HepG2 (cell line): ENCODE data around the gene HNRNPM. TPM values are rescaled to one million over a fixed set of nuclear protein-coding genes. Genes with fewer than 3 reads are reported as not detected.

Source experiments
- ATAC-seq: fragments of 200-7000 bp; cut with Tn5 transposase; 3 replicates; pipeline ENCODE4 v1.9.1; 2020; ENCODE audit warnings: mild to moderate bottlenecking, moderate library complexity
- BruUV-seq: library from RNA; stranded (reverse); fragments of 400-500 nt; replicated peaks from 2 replicates; lab custom pipeline; 2021; lab: Mats Ljungman, UMichigan
- CTCF ChIA-PET: fragments of 300-600 bp; formaldehyde crosslinking; extraction: SDS; loops from one replicate; lab custom pipeline; 2021; ENCODE audit warnings: low total read pairs, inconsistent platforms, low intra/inter-chr PET ratio; lab: Yijun Ruan, JAX
- POLR2A ChIA-PET: fragments of 350-600 bp; sonication (Branson Sonifier 250); formaldehyde crosslinking; loops from one replicate; lab custom pipeline; 2020; ENCODE audit warnings: antibody characterized with exemption, inconsistent platforms; lab: Yijun Ruan, JAX
- DNase-seq: peaks from one replicate; pipeline ENCODE4 v3.0.0-alpha.2; 2015; ENCODE audit warnings: low spot score
- FAIRE-seq: peaks from 3 replicates; lab custom pipeline; 2011; peaks lifted over from hg19 to GRCh38; lab: Jason Lieb, UNC
- H2AFZ ChIP-seq: one replicate; pipeline ENCODE4 v1.6.1; 2011; ENCODE audit warnings: low read length, inconsistent platforms
- H3K27ac ChIP-seq: fragments of 300-600 bp; 3 replicates; pipeline ENCODE4 v1.8.0; 2011; ENCODE audit warnings: mixed run types, mild to moderate bottlenecking, mixed read lengths, low read length, inconsistent platforms; ENCODE audit not compliant: insufficient read depth; ENCODE audit errors: extremely low read length
- H3K27me3 ChIP-seq, 2 experiments: fragments of 200-600 bp in 1 of 2; 2 replicates in 1 of 2; 3 replicates in 1 of 2; pipeline versions ENCODE4 v1.6.0 to v1.8.0; 2011; ENCODE audit warnings: low read length in 2 of 2, mild to moderate bottlenecking in 2 of 2, moderate library complexity in 2 of 2, inconsistent platforms in 1 of 2; ENCODE audit not compliant: insufficient read depth in 2 of 2, control insufficient read depth in 1 of 2
- H3K36me3 ChIP-seq, 2 experiments: fragments of 200-600 bp in 1 of 2; replicated peaks in 1 of 2; 2 replicates in 1 of 2; 3 replicates in 1 of 2; pipeline versions ENCODE4 v1.5.1 to v1.8.0; 2011; ENCODE audit warnings: low read length in 2 of 2, inconsistent platforms in 1 of 2; ENCODE audit not compliant: insufficient read depth in 2 of 2, control insufficient read depth in 1 of 2
- H3K4me1 ChIP-seq: 2 replicates; pipeline ENCODE4 v1.5.1; 2012; ENCODE audit warnings: low read length, inconsistent platforms; ENCODE audit not compliant: insufficient read depth
- H3K4me2 ChIP-seq: 2 replicates; pipeline ENCODE4 v1.6.0; 2011; ENCODE audit warnings: low read depth, low read length, inconsistent platforms
- H3K4me3 ChIP-seq, 3 experiments: fragments of 200-600 bp in 1 of 3; sonication (generic), shearing (Covaris generic) in 1 of 3; replicated peaks in 1 of 3; 2 replicates each; pipeline ENCODE4 v1.5.1; 2011 to 2016; ENCODE audit warnings: low read length in 3 of 3, inconsistent platforms in 2 of 3, low read depth in 2 of 3, mild to moderate bottlenecking in 2 of 3, control low read depth in 1 of 3, mixed read lengths in 1 of 3; ENCODE audit not compliant: insufficient read depth in 1 of 3
- H3K79me2 ChIP-seq: one replicate; pipeline ENCODE4 v1.6.1; 2011; ENCODE audit warnings: low read length, inconsistent platforms; ENCODE audit not compliant: insufficient read depth
- H3K9ac ChIP-seq: 2 replicates; pipeline ENCODE4 v1.6.0; 2011; ENCODE audit warnings: mild to moderate bottlenecking, low read depth, low read length, inconsistent platforms; ENCODE audit not compliant: insufficient read depth
- H3K9me3 ChIP-seq: 2 replicates; pipeline ENCODE4 v1.5.1; 2012; ENCODE audit warnings: mild to moderate bottlenecking, low read length
- H4K20me1 ChIP-seq: 2 replicates; pipeline ENCODE4 v1.6.0; 2011; ENCODE audit warnings: inconsistent platforms, mild to moderate bottlenecking, low read length, moderate library complexity; ENCODE audit not compliant: insufficient read depth
- AFF4 ChIP-seq: sonication (generic); formaldehyde crosslinking; IDR thresholded peaks from 2 replicates; pipeline ENCODE4 v1.4.0; 2020; ENCODE audit warnings: missing genetic modification reagents
- HBP1 ChIP-seq: IDR thresholded peaks from 2 replicates; pipeline ENCODE4 v1.6.1; 2016; ENCODE audit warnings: low read depth, control low read depth
- HDAC6 ChIP-seq: fragments of 200-600 bp; sonication (generic); IDR thresholded peaks from 2 replicates; pipeline ENCODE4 v1.7.0; 2017; ENCODE audit warnings: mild to moderate bottlenecking, antibody characterized with exemption, low read length, low read depth
- HNRNPL ChIP-seq: fragments of 200-400 bp; formaldehyde crosslinking; IDR thresholded peaks from 2 replicates; pipeline ENCODE4 v1.6.1; 2017; ENCODE audit warnings: mild to moderate bottlenecking, low read depth, low read length
- KAT2B ChIP-seq: fragments of 150-350 bp; IDR thresholded peaks from 2 replicates; pipeline ENCODE4 v1.6.1; 2014; ENCODE audit warnings: low read depth, low read length, borderline replicate concordance
- SNAPC5 ChIP-seq: sonication (generic); formaldehyde crosslinking; IDR thresholded peaks from 2 replicates; pipeline ENCODE4 v1.8.1; 2023; ENCODE audit warnings: mild to moderate bottlenecking, missing genetic modification reagents, borderline replicate concordance
- SRY ChIP-seq: sonication (generic); formaldehyde crosslinking; IDR thresholded peaks from 2 replicates; pipeline ENCODE4 v1.8.0; 2022; ENCODE audit warnings: mild to moderate bottlenecking, missing genetic modification reagents
- THAP9 ChIP-seq: sonication (generic); formaldehyde crosslinking; IDR thresholded peaks from 2 replicates; pipeline ENCODE4; 2020; ENCODE audit warnings: missing genetic modification reagents, mild to moderate bottlenecking, borderline replicate concordance
- ZNF225 ChIP-seq: sonication (generic); formaldehyde crosslinking; IDR thresholded peaks from 2 replicates; pipeline ENCODE4 v1.4.0; 2020; ENCODE audit warnings: mild to moderate bottlenecking, missing genetic modification reagents
- ZNF251 ChIP-seq: sonication (generic); formaldehyde crosslinking; IDR thresholded peaks from 2 replicates; pipeline ENCODE4 v1.9.0; 2021; ENCODE audit warnings: mild to moderate bottlenecking, missing genetic modification reagents
- ZNF343 ChIP-seq: sonication (generic); formaldehyde crosslinking; IDR thresholded peaks from 2 replicates; pipeline ENCODE4 v1.4.0; 2020; ENCODE audit warnings: mild to moderate bottlenecking, missing genetic modification reagents
- WGBS: methylation state at CpG from one replicate; pipeline ENCODE4 v1.1.6; 2017; ENCODE audit warnings: low lambda C conversion rate; 5-methylcytosine and 5-hydroxymethylcytosine counted together
- in situ Hi-C: cut with HindIII; loops from 2 replicates; pipeline ENCODE4 v1.10.0; 2017; ENCODE audit warnings: low pct_unique_long_range_greater_than_20kb; ENCODE audit not compliant: extremely low pct_ligation_motif_present
- intact Hi-C: fragments of 100-400 bp; cut with micrococcal nuclease; formaldehyde crosslinking; loops from one replicate; pipeline ENCODE4 v1.10.0; 2022; ENCODE audit not compliant: unreplicated experiment
- polyA plus RNA-seq, 8 experiments: library from polyadenylated mRNA; depleted of rRNA in 3 of 8; stranded (reverse) in 7 of 8; unstranded in 1 of 8; fragments of >200 nt; fragmentation: Illumina TruSeq in 4 of 8; extraction: Trizol in 4 of 8; gene quantifications; 2 replicates each; pipeline versions ENCODE4 v1.2.1 to v1.2.3, GENCODE V29; 2011 to 2016; ENCODE audit warnings: low read depth in 4 of 8, missing spikeins in 1 of 8, mixed read lengths in 1 of 8; ENCODE audit not compliant: insufficient read depth in 1 of 8
- total RNA-seq, 5 experiments: library from RNA; depleted of rRNA; stranded (reverse); fragments of >200 nt; fragmentation: Illumina TruSeq; extraction: Trizol; gene quantifications; 2 replicates each; pipeline ENCODE4 v1.2.3, GENCODE V29; 2016; ENCODE audit warnings: low read depth in 1 of 5

HNRNPM gene
- total and polyA plus RNA-seq, 2 of the 13 experiments (the other 11 are each of a cell fraction or from before 2014, with no cell fraction given), result 56.7 to 102 TPM

- ChIA-PET POLR2A (no interaction called here), CTCF (no interaction called here)
- no peaks in the 10 kb centered on the region for H3K4me1 ChIP-seq
- DNase-seq, result no peak
- no peak overlapping the region for H3K9ac ChIP-seq
- WGBS, result 99% methylated on average over 6 of the region's 6 CpGs
- H3K79me2 ChIP-seq, result peaks cover 42% of the 10 kb centered on the region
- H3K9me3 ChIP-seq, result no peaks in the 10 kb centered on the region
- no peaks in the 10 kb centered on the region for H3K27me3 ChIP-seq
- H3K4me2 ChIP-seq, result no peak overlapping the region
- no TSS peak for BruUV-seq
- TF ChIP-seq ZNF251 (CRISPR knock-in tag), result no peak
- TF ChIP-seq SNAPC5, result no peak
- TF ChIP-seq ZNF225, result no peak
- TF ChIP-seq HDAC6, result no peak
- TF ChIP-seq HNRNPL, result no peak
- no peak for TF ChIP-seq ZNF343 (CRISPR knock-in tag)
- TF ChIP-seq SRY, result no peak
- intact Hi-C loops (no loop called here), in situ Hi-C loops (no loop called here)
- no peak for FAIRE-seq
- H3K36me3 ChIP-seq, result peaks cover 46 to 83% of the 10 kb centered on the region in 2 experiments
- no peak overlapping the region for H3K4me3 ChIP-seq
- no peak overlapping the region for H2AFZ ChIP-seq
- H3K27ac ChIP-seq, result no peak overlapping the region
- no peak for ATAC-seq
- H4K20me1 ChIP-seq, result peaks cover 53% of the 10 kb centered on the region
These were observed 36.8 kb downstream of the HNRNPM start for GRCh38 chr19:8481616-8482015.

- ChIA-PET POLR2A (no interaction called here), CTCF (no interaction called here)
- FAIRE-seq, result no peak
- no peak for ATAC-seq
- no peak overlapping the region for H3K27ac ChIP-seq
- no peaks in the 10 kb centered on the region for H3K9me3 ChIP-seq
- no TSS peak for BruUV-seq
- H4K20me1 ChIP-seq, result peaks cover 52% of the 10 kb centered on the region
- no peaks in the 10 kb centered on the region for H3K4me1 ChIP-seq
- H3K27me3 ChIP-seq, result no peaks in the 10 kb centered on the region
- peaks cover 48 to 84% of the 10 kb centered on the region in 2 experiments for H3K36me3 ChIP-seq
- H3K79me2 ChIP-seq, result peaks cover 33% of the 10 kb centered on the region
- intact Hi-C loops (no loop called here), in situ Hi-C loops (no loop called here)
- no peak overlapping the region for H3K4me2 ChIP-seq
- H2AFZ ChIP-seq, result no peak overlapping the region
- H3K4me3 ChIP-seq, result no peak overlapping the region
- H3K9ac ChIP-seq, result no peak overlapping the region
- DNase-seq, result no peak
- 99% methylated on average over 10 of the region's 11 CpGs for whole genome bisulfite sequencing
- TF ChIP-seq THAP9 (CRISPR knock-in tag), result no peak
- no peak for TF ChIP-seq AFF4 (CRISPR knock-in tag)
- no peak for TF ChIP-seq HBP1
- no peak for TF ChIP-seq KAT2B
These were observed 37.9 kb downstream of the HNRNPM start for GRCh38 chr19:8482696-8483095.
